ENCODE data around the gene YPEL5. TPM values are rescaled to one million over a fixed set of nuclear protein-coding genes. Genes with fewer than 3 reads are reported as not detected.

Gene YPEL5
- total RNA-seq, 1 donor from 2014 or later, result 67.8 TPM

DNA sequence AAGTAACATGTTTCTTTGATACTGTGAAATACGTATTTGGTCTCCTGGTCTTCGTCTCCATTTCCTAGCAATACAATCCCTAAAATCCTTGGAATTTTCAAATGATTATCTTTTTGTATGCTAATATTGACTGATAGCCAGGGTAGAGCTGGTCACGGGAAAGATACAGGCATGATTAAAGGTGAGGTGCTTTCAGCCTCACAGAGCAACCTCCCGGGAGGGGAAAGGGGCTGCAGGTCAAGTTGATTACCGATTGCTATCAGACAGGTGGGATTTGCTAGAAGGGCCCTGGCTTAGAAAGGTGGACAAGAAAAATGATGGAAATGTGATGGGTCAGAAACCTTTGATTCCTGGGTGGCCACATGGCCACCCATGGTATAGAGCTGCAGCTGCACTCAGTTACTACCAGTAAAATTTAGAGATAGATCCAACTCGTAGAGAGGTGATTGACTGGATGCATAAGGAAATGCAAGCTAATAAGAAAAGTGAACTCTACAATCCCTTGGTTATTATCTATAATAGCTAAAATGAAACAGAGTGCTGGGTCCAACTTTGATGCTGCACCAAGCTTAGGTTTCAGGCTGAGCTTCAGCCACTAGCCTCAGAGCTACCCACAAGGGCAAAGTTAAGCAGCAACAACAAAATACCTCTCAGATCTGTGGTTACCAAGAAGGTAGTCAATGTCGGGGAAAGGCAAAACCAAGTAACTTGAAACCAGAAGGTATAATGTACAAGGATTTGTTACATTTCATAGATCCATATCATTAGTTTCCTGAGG is 15.3 kb downstream of the YPEL5 start:
- intact Hi-C loops (cut with DNase I), result loop anchor here (10.0 kb wide), 1 partner anchor 1013 kb away; no protein-coding TSS in a partner anchor
- no peak for DNase-seq (ENCODE audit: low spot score)

GRCh38 chr2:30162806-30163205 is 16.0 kb downstream of the YPEL5 start:
- intact Hi-C loops (cut with DNase I), result loop anchor here (10.0 kb wide), 1 partner anchor 1012 kb away; no protein-coding TSS in a partner anchor
- no peak for DNase-seq (ENCODE audit: low spot score)

DNA sequence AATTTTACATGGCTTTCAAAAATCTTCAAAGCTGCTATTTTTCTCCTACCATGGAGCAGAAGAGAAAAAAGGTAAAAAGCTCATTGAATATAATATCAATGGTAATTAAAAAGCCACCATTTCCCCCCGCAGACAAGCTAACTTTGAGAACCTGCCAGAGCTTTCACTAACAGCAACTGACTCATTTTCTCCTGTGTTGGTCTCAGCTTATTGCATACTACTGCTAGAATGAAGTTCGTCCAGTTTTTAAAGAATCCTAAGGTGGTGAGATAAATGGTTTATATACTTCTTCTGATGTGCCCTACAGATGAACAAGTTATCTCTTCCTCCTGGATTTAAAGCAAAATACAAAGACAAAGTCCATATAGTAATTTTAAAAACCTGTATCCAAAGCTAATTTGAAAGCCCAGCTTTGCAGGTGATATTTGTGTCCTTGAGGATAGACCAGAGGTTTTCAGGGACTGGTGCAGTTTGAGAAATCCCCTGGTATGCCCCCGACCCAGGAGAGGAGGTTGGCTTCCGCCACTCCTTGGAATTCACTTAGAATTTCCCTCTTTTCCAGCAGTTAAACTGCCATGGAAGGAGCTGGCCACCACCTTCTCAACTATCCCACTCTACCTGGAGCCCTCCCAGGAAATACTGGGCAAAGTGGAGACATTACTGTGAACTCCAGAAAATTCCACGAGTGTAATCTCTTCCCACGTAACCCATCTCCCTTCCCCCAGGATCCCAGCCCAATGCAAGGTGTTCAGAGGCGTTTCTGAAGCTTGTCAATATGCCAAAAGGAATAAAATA is 17.5 kb downstream of the YPEL5 start:
- intact Hi-C loops (cut with DNase I), result loop anchor here (2.0 to 10.0 kb wide), 2 partner anchors 546 to 1010 kb away; no protein-coding TSS in a partner anchor

DNA sequence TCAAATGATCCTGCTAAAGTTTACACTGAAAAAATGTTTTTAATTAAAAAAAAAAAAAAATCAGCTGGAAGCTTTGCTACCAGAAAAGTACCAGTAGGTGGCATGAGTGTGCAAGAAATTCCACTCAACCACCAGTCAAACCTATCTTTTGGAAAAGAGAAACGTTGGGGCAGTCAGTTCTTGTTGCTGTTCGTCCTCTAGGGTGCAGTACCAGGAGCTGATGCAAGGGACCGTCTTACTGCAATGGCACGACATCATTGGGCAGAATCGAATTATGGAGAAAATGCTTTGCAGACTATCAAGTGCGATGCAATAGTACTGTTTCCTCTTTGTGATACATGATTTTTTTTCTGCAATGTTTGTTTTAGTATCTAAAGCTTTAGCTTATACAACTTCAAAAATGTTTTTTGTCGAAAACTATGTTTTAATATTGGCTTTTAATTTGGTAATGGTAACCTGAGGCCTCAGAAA is 18.3 kb downstream of the YPEL5 start:
- no peak for DNase-seq (ENCODE audit: low spot score)
- intact Hi-C loops (cut with DNase I), result loop anchor here (2.0 to 10.0 kb wide), 4 partner anchors 42 to 1010 kb away; no protein-coding TSS in a partner anchor

More for the DNA sequence above, 17.5 kb downstream of the YPEL5 start:
- no peak for DNase-seq (ENCODE audit: low spot score)

GRCh38 chr2:30165617-30166016 is 18.8 kb downstream of the YPEL5 start:
- DNase-seq (ENCODE audit: low spot score), result no peak
- intact Hi-C loops (cut with DNase I), result loop anchor here (2.0 to 10.0 kb wide), 4 partner anchors 42 to 1009 kb away; no protein-coding TSS in a partner anchor

DNA sequence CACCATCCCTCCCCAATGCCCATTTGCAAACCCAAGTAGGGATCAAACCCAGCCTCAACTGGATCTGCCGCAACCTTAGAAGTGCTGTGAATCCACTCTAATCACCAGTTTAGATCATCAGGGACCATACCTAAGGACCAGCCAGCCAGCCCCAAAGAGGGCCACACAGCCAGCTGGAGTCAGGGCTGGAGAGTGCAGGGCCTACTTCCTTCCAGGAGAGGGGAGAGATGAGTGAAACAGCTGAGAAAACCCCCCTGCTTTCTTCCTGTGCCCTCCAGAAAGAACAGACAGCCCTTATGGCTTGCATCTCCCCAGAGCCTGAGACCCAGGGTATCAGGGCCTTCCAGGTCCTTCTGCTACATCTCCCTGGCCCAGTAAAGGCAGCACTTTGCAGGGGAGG is 25.8 kb downstream of the YPEL5 start:
- intact Hi-C loops (cut with DNase I), result loop anchor here (10.0 kb wide), 1 partner anchor 1162 kb away; no protein-coding TSS in a partner anchor
- DNase-seq (ENCODE audit: low spot score), result no peak

DNA sequence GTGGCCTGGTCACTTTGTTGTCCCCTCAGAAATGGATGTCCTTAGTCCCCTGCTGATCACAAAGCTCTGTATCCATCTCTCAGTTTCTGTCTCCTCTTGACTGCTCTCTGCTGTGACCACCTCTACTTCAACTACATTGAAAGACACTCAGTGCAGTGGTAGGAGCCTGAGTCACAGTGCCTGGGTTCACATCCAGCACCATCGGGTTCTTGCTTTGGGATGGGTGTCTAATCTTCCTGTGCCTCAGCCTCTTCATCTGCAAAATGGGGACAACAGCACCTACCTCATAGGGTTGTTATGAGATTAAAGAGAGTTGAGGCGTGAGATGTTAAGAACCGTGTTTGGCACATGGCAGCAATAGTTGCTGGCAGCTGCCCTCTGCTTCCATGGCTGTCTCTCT is 30.6 kb downstream of the YPEL5 start:
- intact Hi-C loops (cut with DNase I), result loop anchor here (10.0 kb wide), 1 partner anchor 1157 kb away; no protein-coding TSS in a partner anchor
- DNase-seq (ENCODE audit: low spot score), result no peak

- no peak for DNase-seq (ENCODE audit: low spot score)
- intact Hi-C loops (cut with DNase I), result loop anchor here (10.0 kb wide), 1 partner anchor 1157 kb away; no protein-coding TSS in a partner anchor
Observed at GRCh38 chr2:30177956-30178355, 31.1 kb downstream of the YPEL5 start.

GRCh38 chr2:30178618-30179434 is 32.0 kb downstream of the YPEL5 start:
- no peak for DNase-seq (ENCODE audit: low spot score)
- intact Hi-C loops (cut with DNase I), result loop anchor here (10.0 kb wide), 1 partner anchor 1156 kb away; no protein-coding TSS in a partner anchor

GRCh38 chr2:30179536-30179935 is 32.7 kb downstream of the YPEL5 start:
- intact Hi-C loops (cut with DNase I), result loop anchor here (10.0 kb wide), 1 partner anchor 1155 kb away; no protein-coding TSS in a partner anchor
- no peak for DNase-seq (ENCODE audit: low spot score)

GRCh38 chr2:30180226-30180625 is 33.4 kb downstream of the YPEL5 start:
- DNase-seq (ENCODE audit: low spot score), result no peak
- intact Hi-C loops (cut with DNase I), result no loop called here

DNA sequence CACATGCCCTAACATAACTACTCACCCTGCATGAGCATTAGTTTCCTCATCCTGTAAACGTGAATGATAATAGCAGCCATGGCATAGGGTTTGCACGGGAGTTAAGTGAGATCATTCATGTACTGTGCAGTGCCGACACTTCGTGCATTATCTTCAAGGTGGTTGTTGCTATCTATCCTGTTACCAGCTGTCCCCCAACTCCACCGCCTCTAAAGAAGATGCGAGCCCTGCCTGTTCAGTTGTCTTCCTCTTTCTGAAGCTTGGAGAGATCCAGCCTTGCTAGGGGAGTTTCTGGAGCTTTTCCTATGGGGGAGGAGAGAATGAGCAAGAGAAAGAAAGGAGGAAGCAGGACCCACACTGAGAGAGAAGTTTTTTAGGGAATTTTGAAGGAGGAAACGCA is 34.4 kb downstream of the YPEL5 start:
- no peak for DNase-seq (ENCODE audit: low spot score)
- intact Hi-C loops (cut with DNase I), result no loop called here

- DNase-seq (ENCODE audit: low spot score), result no peak
- intact Hi-C loops (cut with DNase I), result no loop called here
Observed at GRCh38 chr2:30184035-30184434, 37.2 kb downstream of the YPEL5 start.

- intact Hi-C loops (cut with DNase I), result no loop called here
- DNase-seq (ENCODE audit: low spot score), result no peak
Observed at GRCh38 chr2:30185178-30185577, 38.4 kb downstream of the YPEL5 start.

DNA sequence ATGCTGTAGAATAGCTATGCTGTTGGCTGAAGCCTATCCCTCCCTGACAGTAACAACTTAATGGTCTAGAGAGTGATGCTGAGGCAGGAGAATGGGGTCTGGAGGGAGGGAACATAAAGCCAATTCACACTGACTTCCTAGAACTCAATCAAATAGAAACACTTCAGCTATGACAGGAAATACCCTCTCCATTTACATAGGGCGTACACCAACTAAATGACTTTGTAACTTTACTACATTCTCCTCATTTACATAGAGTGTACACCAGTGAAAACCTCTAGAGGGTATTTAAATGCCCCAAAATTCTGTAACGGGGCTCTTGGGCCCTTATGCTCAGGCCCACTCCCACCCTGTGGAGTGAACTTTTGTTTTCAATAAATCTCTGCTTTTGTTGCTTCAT is 41.5 kb downstream of the YPEL5 start:
- DNase-seq (ENCODE audit: low spot score), result no peak
- intact Hi-C loops (cut with DNase I), result no loop called here

DNA sequence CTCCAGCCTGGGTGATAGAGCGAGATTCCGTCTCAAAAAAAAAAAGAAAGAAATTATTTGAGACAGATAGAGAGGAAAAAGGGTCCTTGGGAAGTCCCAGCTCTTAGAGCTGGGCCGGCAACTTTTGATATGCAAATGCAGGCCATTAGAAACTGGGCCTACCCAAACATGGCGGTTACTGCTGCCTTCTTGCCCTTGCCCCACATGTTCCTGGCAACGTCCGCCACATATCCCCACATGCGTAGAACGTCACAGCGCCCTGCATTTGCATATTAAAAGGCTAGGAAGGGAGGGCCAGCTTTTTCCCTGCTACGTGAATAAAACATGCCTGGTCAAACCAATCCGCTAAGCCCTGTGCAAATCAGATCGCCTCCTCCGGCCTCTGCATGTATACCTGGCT is 43.8 kb downstream of the YPEL5 start:
- no peak for DNase-seq (ENCODE audit: low spot score)
- intact Hi-C loops (cut with DNase I), result no loop called here

- intact Hi-C loops (cut with DNase I), result no loop called here
- DNase-seq (ENCODE audit: low spot score), result no peak
Observed at GRCh38 chr2:30191107-30191506, 44.3 kb downstream of the YPEL5 start.

GRCh38 chr2:30191819-30192271 is 45.0 kb downstream of the YPEL5 start:
- intact Hi-C loops (cut with DNase I), result no loop called here
- DNase-seq (ENCODE audit: low spot score), result no peak

DNA sequence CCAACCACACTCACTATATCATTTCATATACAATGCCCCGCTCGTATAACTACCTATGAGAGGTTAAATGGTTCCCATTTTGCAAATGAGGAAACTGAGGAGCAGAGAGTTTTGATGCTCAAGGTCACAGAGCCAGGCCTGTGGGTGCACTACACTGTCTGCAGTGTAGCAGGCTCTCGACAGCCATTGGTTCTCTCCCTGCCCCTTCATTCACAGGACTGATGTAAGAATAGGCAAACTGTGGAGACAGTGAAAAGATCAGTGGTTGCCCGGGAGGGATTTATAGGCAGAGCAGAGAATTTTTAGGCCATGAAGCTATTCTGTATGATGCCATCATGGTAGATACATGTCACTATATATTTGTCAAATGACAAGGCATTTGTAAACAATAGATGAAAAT is 45.5 kb downstream of the YPEL5 start:
- no peak for DNase-seq (ENCODE audit: low spot score)
- intact Hi-C loops (cut with DNase I), result no loop called here

Measured in cardiac septum (tissue), 1 donor.